Upper lobe of left lung (tissue), 4 donors: ENCODE results near the gene TRIM27.

Experiments used
- EP300 ChIP-seq, 4 donors: sonication (generic); formaldehyde crosslinking; IDR thresholded peaks; one replicate each; pipeline ENCODE4 v1.5.1; 2017; ENCODE audit warnings: antibody characterized with exemption in 4 of 4, control low read depth in 2 of 4
- POLR2A ChIP-seq, 4 donors: fragments of 450-650 bp; IDR thresholded peaks; one replicate each; pipeline ENCODE4 v1.5.1; 2016 to 2017; ENCODE audit warnings: antibody characterized with exemption in 4 of 4, mild to moderate bottlenecking in 2 of 4
- TF ChIP-seq, protein P1 (sequence below), 6 experiments: fragments of 450-650 bp in 4 of 6; fragments of 200-600 bp in 2 of 6; sonication (generic) in 2 of 6; IDR thresholded peaks; one replicate each; pipeline ENCODE4 v1.5.1; 2016 to 2019; ENCODE audit warnings: antibody characterized with exemption in 6 of 6

- no peak for TF ChIP-seq EP300 (IDR thresholded peaks at IDR 0.05)
- TF ChIP-seq POLR2A (IDR thresholded peaks at IDR 0.05): peak in 1 of 4 donors; percentile 28
- TF ChIP-seq, protein P1, sequence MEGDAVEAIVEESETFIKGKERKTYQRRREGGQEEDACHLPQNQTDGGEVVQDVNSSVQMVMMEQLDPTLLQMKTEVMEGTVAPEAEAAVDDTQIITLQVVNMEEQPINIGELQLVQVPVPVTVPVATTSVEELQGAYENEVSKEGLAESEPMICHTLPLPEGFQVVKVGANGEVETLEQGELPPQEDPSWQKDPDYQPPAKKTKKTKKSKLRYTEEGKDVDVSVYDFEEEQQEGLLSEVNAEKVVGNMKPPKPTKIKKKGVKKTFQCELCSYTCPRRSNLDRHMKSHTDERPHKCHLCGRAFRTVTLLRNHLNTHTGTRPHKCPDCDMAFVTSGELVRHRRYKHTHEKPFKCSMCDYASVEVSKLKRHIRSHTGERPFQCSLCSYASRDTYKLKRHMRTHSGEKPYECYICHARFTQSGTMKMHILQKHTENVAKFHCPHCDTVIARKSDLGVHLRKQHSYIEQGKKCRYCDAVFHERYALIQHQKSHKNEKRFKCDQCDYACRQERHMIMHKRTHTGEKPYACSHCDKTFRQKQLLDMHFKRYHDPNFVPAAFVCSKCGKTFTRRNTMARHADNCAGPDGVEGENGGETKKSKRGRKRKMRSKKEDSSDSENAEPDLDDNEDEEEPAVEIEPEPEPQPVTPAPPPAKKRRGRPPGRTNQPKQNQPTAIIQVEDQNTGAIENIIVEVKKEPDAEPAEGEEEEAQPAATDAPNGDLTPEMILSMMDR (IDR thresholded peaks at IDR 0.05): no peak
Observed at GRCh38 chr6:28884423-28885131, 39.2 kb downstream of the TRIM27 start.
